Astrocyte (in vitro differentiated cells and primary cell): ENCODE data around the gene HTT-AS. TPM values are rescaled to one million over a fixed set of nuclear protein-coding genes. Genes with fewer than 3 reads are reported as not detected.

Experiments used
- DNase-seq: peaks from one replicate; pipeline ENCODE4 v3.0.0-alpha.2; 2010; ENCODE audit warnings: low read depth
- FAIRE-seq: peaks from 2 replicates; lab custom pipeline; 2011; peaks lifted over from hg19 to GRCh38; lab: Jason Lieb, UNC
- H2AFZ ChIP-seq: 2 replicates; pipeline ENCODE4 v1.6.0; 2012; ENCODE audit warnings: low read depth, low read length, inconsistent platforms
- H3K27ac ChIP-seq: 2 replicates; pipeline ENCODE4 v1.5.1; 2011; ENCODE audit warnings: low read depth, low read length, inconsistent platforms
- H3K27me3 ChIP-seq: 2 replicates; pipeline ENCODE4 v1.6.0; 2011; ENCODE audit warnings: low read length, inconsistent platforms; ENCODE audit not compliant: insufficient read depth
- H3K36me3 ChIP-seq: 2 replicates; pipeline ENCODE4 v1.5.1; 2011; ENCODE audit warnings: low read length, inconsistent platforms; ENCODE audit not compliant: insufficient read depth
- H3K4me1 ChIP-seq: 2 replicates; pipeline ENCODE4 v1.5.1; 2011; ENCODE audit warnings: low read length, inconsistent platforms; ENCODE audit not compliant: insufficient read depth
- H3K4me2 ChIP-seq: 2 replicates; pipeline ENCODE4 v1.6.0; 2012; ENCODE audit warnings: low read length, inconsistent platforms
- H3K4me3 ChIP-seq: 2 replicates; pipeline ENCODE4 v1.5.1; 2011; ENCODE audit warnings: low read depth, mild to moderate bottlenecking, low read length, inconsistent platforms; ENCODE audit not compliant: insufficient read depth
- H3K79me2 ChIP-seq: 2 replicates; pipeline ENCODE4 v1.6.0; 2012; ENCODE audit warnings: mild to moderate bottlenecking, low read length, inconsistent platforms; ENCODE audit not compliant: insufficient read depth
- H3K9ac ChIP-seq: 2 replicates; pipeline ENCODE4 v1.6.0; 2012; ENCODE audit warnings: mild to moderate bottlenecking, low read length, inconsistent platforms
- H3K9me3 ChIP-seq: 2 replicates; pipeline ENCODE4 v1.5.1; 2012; ENCODE audit warnings: low read depth, mild to moderate bottlenecking, low read length, inconsistent platforms; ENCODE audit not compliant: insufficient read depth
- H4K20me1 ChIP-seq: 2 replicates; pipeline ENCODE4 v1.6.0; 2012; ENCODE audit warnings: low read length, inconsistent platforms; ENCODE audit not compliant: insufficient read depth
- H3K27ac Mint-ChIP-seq: one replicate; pipeline ENCODE4 v1.8.0; 2021; ENCODE audit warnings: mild to moderate bottlenecking, mixed read lengths; ENCODE audit not compliant: unreplicated experiment
- H3K27me3 Mint-ChIP-seq: one replicate; pipeline ENCODE4 v1.8.0; 2021; ENCODE audit warnings: low read depth, mixed read lengths; ENCODE audit not compliant: unreplicated experiment
- H3K36me3 Mint-ChIP-seq: one replicate; pipeline ENCODE4 v1.8.0; 2021; ENCODE audit warnings: low read depth, mixed read lengths; ENCODE audit not compliant: unreplicated experiment
- H3K4me1 Mint-ChIP-seq: one replicate; pipeline ENCODE4 v1.8.0; 2021; ENCODE audit warnings: low read depth, mixed read lengths; ENCODE audit not compliant: unreplicated experiment
- H3K4me3 Mint-ChIP-seq: one replicate; pipeline ENCODE4 v1.8.0; 2021; ENCODE audit warnings: mild to moderate bottlenecking, moderate library complexity, mixed read lengths; ENCODE audit not compliant: unreplicated experiment
- H3K9me3 Mint-ChIP-seq: one replicate; pipeline ENCODE4 v1.8.0; 2021; ENCODE audit warnings: mild to moderate bottlenecking, mixed read lengths; ENCODE audit not compliant: unreplicated experiment
- EZH2 ChIP-seq: IDR thresholded peaks from 2 replicates; pipeline ENCODE4 v1.6.1; 2012; ENCODE audit warnings: mild to moderate bottlenecking, low read length, inconsistent platforms; ENCODE audit not compliant: insufficient read depth
- total RNA-seq: library from RNA; stranded (reverse); gene quantifications from 2 replicates; pipeline ENCODE4 v1.2.1, GENCODE V29; 2021
- TF ChIP-seq, protein P1 (sequence below): IDR thresholded peaks from 2 replicates; pipeline ENCODE4 v1.5.1; 2011; ENCODE audit warnings: low read depth, mild to moderate bottlenecking, inconsistent platforms, low read length, moderate library complexity; ENCODE audit not compliant: insufficient read depth

The HTT-AS gene
- total RNA-seq, 1 donor from 2014 or later = not detected

GRCh38 chr4:3122081-3122563 lies 47.8 kb upstream of the HTT-AS start:
- peaks cover 8% of the 10 kb centered on the region for H3K36me3 Mint-ChIP-seq
- H3K9me3 Mint-ChIP-seq = no peaks in the 10 kb centered on the region
- Histone ChIP-seq H3K9me3 (no peaks in the 10 kb centered on the region), H3K27me3 (no peaks in the 10 kb centered on the region), H2AFZ (no peak overlapping the region), H3K79me2 (no peaks in the 10 kb centered on the region), H3K27ac (peak overlapping the region; percentile 39), H3K4me1 (peaks cover 6% of the 10 kb centered on the region), H3K36me3 (peaks cover 22% of the 10 kb centered on the region), H3K4me2 (peak overlapping the region; percentile 41), H4K20me1 (peaks cover 10% of the 10 kb centered on the region), H3K9ac (peak overlapping the region; percentile 13), H3K4me3 (no peak overlapping the region)
- H3K4me1 Mint-ChIP-seq = peaks cover 21% of the 10 kb centered on the region
- no peak overlapping the region for H3K4me3 Mint-ChIP-seq
- DNase-seq = peak; percentile 25
- H3K27ac Mint-ChIP-seq = peak overlapping the region; percentile 34
- TF ChIP-seq, protein P1, sequence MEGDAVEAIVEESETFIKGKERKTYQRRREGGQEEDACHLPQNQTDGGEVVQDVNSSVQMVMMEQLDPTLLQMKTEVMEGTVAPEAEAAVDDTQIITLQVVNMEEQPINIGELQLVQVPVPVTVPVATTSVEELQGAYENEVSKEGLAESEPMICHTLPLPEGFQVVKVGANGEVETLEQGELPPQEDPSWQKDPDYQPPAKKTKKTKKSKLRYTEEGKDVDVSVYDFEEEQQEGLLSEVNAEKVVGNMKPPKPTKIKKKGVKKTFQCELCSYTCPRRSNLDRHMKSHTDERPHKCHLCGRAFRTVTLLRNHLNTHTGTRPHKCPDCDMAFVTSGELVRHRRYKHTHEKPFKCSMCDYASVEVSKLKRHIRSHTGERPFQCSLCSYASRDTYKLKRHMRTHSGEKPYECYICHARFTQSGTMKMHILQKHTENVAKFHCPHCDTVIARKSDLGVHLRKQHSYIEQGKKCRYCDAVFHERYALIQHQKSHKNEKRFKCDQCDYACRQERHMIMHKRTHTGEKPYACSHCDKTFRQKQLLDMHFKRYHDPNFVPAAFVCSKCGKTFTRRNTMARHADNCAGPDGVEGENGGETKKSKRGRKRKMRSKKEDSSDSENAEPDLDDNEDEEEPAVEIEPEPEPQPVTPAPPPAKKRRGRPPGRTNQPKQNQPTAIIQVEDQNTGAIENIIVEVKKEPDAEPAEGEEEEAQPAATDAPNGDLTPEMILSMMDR = no peak
- no peak for TF ChIP-seq EZH2
- no peaks in the 10 kb centered on the region for H3K27me3 Mint-ChIP-seq
- FAIRE-seq = no peak

DNA sequence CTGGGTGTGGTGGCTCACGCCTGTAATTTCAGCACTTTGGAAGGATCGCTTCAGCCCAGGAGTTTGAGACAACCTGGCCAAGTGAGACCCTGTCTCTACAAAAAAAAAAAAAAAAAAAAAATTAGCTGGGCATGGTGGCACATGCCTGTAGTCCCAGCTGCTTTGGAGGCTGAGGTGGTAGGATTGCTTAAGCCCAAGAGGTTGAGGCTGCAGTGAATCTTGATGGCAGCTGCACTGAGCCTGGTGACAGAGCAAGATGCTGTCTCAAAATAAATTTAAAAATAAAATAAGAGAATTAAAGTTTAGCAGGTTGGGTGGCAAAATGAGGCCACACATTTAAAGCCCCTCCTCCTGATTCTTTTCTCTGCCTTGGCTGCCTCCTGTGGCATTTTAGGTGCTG lies 47.3 kb upstream of the HTT-AS start:
- no peaks in the 10 kb centered on the region for H3K79me2 ChIP-seq
- Mint-ChIP-seq H3K4me1 (peaks cover 22% of the 10 kb centered on the region), H3K36me3 (peaks cover 4% of the 10 kb centered on the region), H3K27me3 (no peaks in the 10 kb centered on the region), H3K4me3 (no peak overlapping the region), H3K27ac (no peak overlapping the region), H3K9me3 (no peaks in the 10 kb centered on the region)
- H3K27ac ChIP-seq = peak overlapping the region; percentile 39
- H3K27me3 ChIP-seq = no peaks in the 10 kb centered on the region
- H4K20me1 ChIP-seq = peaks cover 10% of the 10 kb centered on the region
- TF ChIP-seq EZH2 = no peak
- TF ChIP-seq, protein P1 = no peak
- H3K4me1 ChIP-seq = peaks cover 6% of the 10 kb centered on the region
- no peak overlapping the region for H2AFZ ChIP-seq
- no peak overlapping the region for H3K4me2 ChIP-seq
- FAIRE-seq (no peak), DNase-seq (no peak)
- H3K9ac ChIP-seq = no peak overlapping the region
- peaks cover 24% of the 10 kb centered on the region for H3K36me3 ChIP-seq
- H3K4me3 ChIP-seq = no peak overlapping the region
- H3K9me3 ChIP-seq = no peaks in the 10 kb centered on the region

DNA sequence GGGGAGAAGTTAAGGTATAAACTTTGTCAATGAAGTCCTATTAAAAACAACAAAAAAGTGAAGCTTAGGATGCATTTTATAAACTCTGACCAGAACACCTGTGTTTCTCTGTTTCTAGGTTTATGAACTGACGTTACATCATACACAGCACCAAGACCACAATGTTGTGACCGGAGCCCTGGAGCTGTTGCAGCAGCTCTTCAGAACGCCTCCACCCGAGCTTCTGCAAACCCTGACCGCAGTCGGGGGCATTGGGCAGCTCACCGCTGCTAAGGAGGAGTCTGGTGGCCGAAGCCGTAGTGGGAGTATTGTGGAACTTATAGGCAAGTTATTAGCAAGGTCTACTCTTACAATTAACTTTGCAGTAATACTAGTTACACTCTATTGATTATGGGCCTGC lies 46.8 kb upstream of the HTT-AS start:
- Histone ChIP-seq H3K9ac (no peak overlapping the region), H3K4me3 (no peak overlapping the region), H3K36me3 (peaks cover 24% of the 10 kb centered on the region), H3K9me3 (no peaks in the 10 kb centered on the region), H3K4me2 (no peak overlapping the region), H4K20me1 (peaks cover 10% of the 10 kb centered on the region), H3K4me1 (peaks cover 8% of the 10 kb centered on the region), H2AFZ (no peak overlapping the region), H3K27me3 (no peaks in the 10 kb centered on the region), H3K27ac (no peak overlapping the region), H3K79me2 (no peaks in the 10 kb centered on the region)
- Mint-ChIP-seq H3K36me3 (peaks cover 2% of the 10 kb centered on the region), H3K27me3 (no peaks in the 10 kb centered on the region), H3K9me3 (no peaks in the 10 kb centered on the region), H3K4me3 (no peak overlapping the region), H3K4me1 (peaks cover 26% of the 10 kb centered on the region), H3K27ac (no peak overlapping the region)
- no peak for TF ChIP-seq EZH2
- TF ChIP-seq, protein P1 = no peak
- DNase-seq = no peak
- FAIRE-seq = no peak
